Neural progenitor cell (in vitro differentiated cells): ENCODE data around the gene MYH9.

Source experiments
- CTCF ChIP-seq: fragments of 200-600 bp; sonication (generic); IDR thresholded peaks from 2 replicates; pipeline ENCODE4 v1.5.1; 2017; ENCODE audit warnings: antibody characterized with exemption, mild to moderate bottlenecking
- EZH2 ChIP-seq: fragments of 200-600 bp; sonication (generic); IDR thresholded peaks from 2 replicates; pipeline ENCODE4 v1.6.1; 2017; ENCODE audit warnings: antibody characterized with exemption, mild to moderate bottlenecking, moderate library complexity
- EZH2phosphoT487 ChIP-seq: fragments of 200-600 bp; sonication (generic); IDR thresholded peaks from 2 replicates; pipeline ENCODE4 v1.6.1; 2017; ENCODE audit warnings: antibody characterized with exemption

- TF ChIP-seq CTCF (no peak), EZH2 (no peak), EZH2phosphoT487 (no peak)
Observed at GRCh38 chr22:36347094-36347493, 40.7 kb downstream of the MYH9 start.
